GM23248 (cell line): ENCODE results near the gene DNAJC17. TPM values are rescaled to one million over a fixed set of nuclear protein-coding genes. Genes with fewer than 3 reads are reported as not detected.

Experiments
- DNase-seq: peaks from one replicate; pipeline ENCODE4 v3.0.0-alpha.2; 2015
- H2AFZ ChIP-seq: fragments of 200-600 bp; sonication (generic); 2 replicates; pipeline ENCODE4 v1.6.1; 2016; ENCODE audit warnings: antibody characterized with exemption
- H3F3A ChIP-seq: fragments of 200-600 bp; sonication (generic); 2 replicates; pipeline ENCODE4 v1.6.1; 2016; ENCODE audit warnings: mild to moderate bottlenecking, antibody characterized with exemption, mixed run types; ENCODE audit not compliant: insufficient read depth
- H3K27ac ChIP-seq: fragments of 200-600 bp; sonication (generic); 2 replicates; pipeline ENCODE4 v1.5.1; 2016; ENCODE audit warnings: mild to moderate bottlenecking
- H3K27me3 ChIP-seq: fragments of 200-600 bp; sonication (generic); replicated peaks from 2 replicates; pipeline ENCODE4 v1.6.1; 2016; ENCODE audit warnings: mild to moderate bottlenecking; ENCODE audit not compliant: insufficient read depth
- H3K36me3 ChIP-seq: fragments of 200-600 bp; sonication (generic); 2 replicates; pipeline ENCODE4 v1.6.1; 2016; ENCODE audit warnings: low read depth, mild to moderate bottlenecking
- H3K4me1 ChIP-seq: fragments of 200-600 bp; sonication (generic); 2 replicates; pipeline ENCODE4 v1.6.1; 2016; ENCODE audit warnings: mild to moderate bottlenecking; ENCODE audit not compliant: insufficient read depth
- H3K4me2 ChIP-seq: fragments of 200-600 bp; sonication (generic); one replicate; pipeline ENCODE4 v1.6.1; 2016; ENCODE audit warnings: mild to moderate bottlenecking; ENCODE audit not compliant: unreplicated experiment
- H3K4me3 ChIP-seq: fragments of 200-600 bp; sonication (generic); 2 replicates; pipeline ENCODE4 v1.5.1; 2016; ENCODE audit warnings: mild to moderate bottlenecking
- H3K79me2 ChIP-seq: fragments of 200-600 bp; sonication (generic); 2 replicates; pipeline ENCODE4 v1.6.1; 2016; ENCODE audit warnings: mild to moderate bottlenecking; ENCODE audit not compliant: insufficient read depth
- H3K9ac ChIP-seq: fragments of 200-600 bp; sonication (generic); 2 replicates; pipeline ENCODE4 v1.6.1; 2016; ENCODE audit warnings: mild to moderate bottlenecking
- H3K9me2 ChIP-seq: fragments of 200-600 bp; sonication (generic); 2 replicates; pipeline ENCODE4 v1.6.1; 2016; ENCODE audit warnings: mixed run types, mild to moderate bottlenecking, moderate library complexity; ENCODE audit not compliant: insufficient read depth
- H3K9me3 ChIP-seq: fragments of 200-600 bp; sonication (generic); one replicate; pipeline ENCODE4 v1.6.1; 2017; ENCODE audit warnings: low read depth
- H4K20me1 ChIP-seq: fragments of 200-600 bp; sonication (generic); 2 replicates; pipeline ENCODE4 v1.6.0; 2016; ENCODE audit not compliant: insufficient read depth
- EZH2 ChIP-seq: fragments of 200-600 bp; sonication (generic); IDR thresholded peaks from 2 replicates; pipeline ENCODE4 v1.6.1; 2018; ENCODE audit warnings: antibody characterized with exemption, mild to moderate bottlenecking; ENCODE audit not compliant: insufficient read depth, poor library complexity, severe bottlenecking
- EZH2phosphoT487 ChIP-seq: fragments of 200-600 bp; sonication (generic); IDR thresholded peaks from 2 replicates; pipeline ENCODE4 v1.6.1; 2018; ENCODE audit warnings: antibody characterized with exemption, moderate library complexity, mild to moderate bottlenecking, low read depth; ENCODE audit not compliant: insufficient read depth
- WGBS, 2 experiments: methylation state at CpG; one replicate each; pipeline ENCODE4 v1.1.6; 2015 to 2017; ENCODE audit warnings: low lambda C conversion rate in 2 of 2, low coverage in 1 of 2; ENCODE audit errors: missing lambda C conversion rate in 2 of 2; 5-methylcytosine and 5-hydroxymethylcytosine counted together
- in situ Hi-C: fragments of 300-500 bp; cut with MboI; formaldehyde crosslinking; loops from 2 replicates; pipeline ENCODE4 v1.15.0; 2020
- polyA plus RNA-seq: library from polyadenylated mRNA; unstranded; fragments of >200 nt; fragmentation: Nextera tagmentation; extraction: Ambion mirVana; gene quantifications from 2 replicates; pipeline ENCODE4 v1.2.1, GENCODE V29; 2016
- total RNA-seq: library from RNA; depleted of rRNA; stranded (reverse); fragments of >200 nt; shearing (Covaris generic); gene quantifications from 2 replicates; pipeline ENCODE4 v1.2.3, GENCODE V29; 2014

DNAJC17 gene
- total and polyA plus RNA-seq, 2 experiments from 2014 or later = 13.4 to 36.4 TPM

GRCh38 chr15:40793216-40793989 is 13.9 kb downstream of the DNAJC17 start:
- Histone ChIP-seq H4K20me1 (no peaks in the 10 kb centered on the region), H2AFZ (0 out of 2 replicates have a peak overlapping the region, but pooled peaks have one; percentile 11)
- in situ Hi-C loops = no loop called here

GRCh38 chr15:40792394-40792793 is 14.9 kb downstream of the DNAJC17 start:
- in situ Hi-C loops = no loop called here
- WGBS, 2 experiments = 88 to 99% methylated on average over 3 of the region's 3 CpGs

More at GRCh38 chr15:40793216-40793989, 13.9 kb downstream of the DNAJC17 start:
- peak overlapping the region; percentile 29 for H3K4me2 ChIP-seq
- peaks cover 15% of the 10 kb centered on the region for H3F3A ChIP-seq
- peak overlapping the region; percentile 44 for H3K9ac ChIP-seq
- H3K9me2 ChIP-seq = no peaks in the 10 kb centered on the region
- 0 out of 2 replicates have a peak overlapping the region, but pooled peaks have one; percentile 2 for H3K4me3 ChIP-seq
- H3K36me3 ChIP-seq = peaks cover 2% of the 10 kb centered on the region; the same call in 1 of the 2 replicates
- peaks cover 17% of the 10 kb centered on the region for H3K4me1 ChIP-seq
- no peaks in the 10 kb centered on the region for H3K27me3 ChIP-seq
- peak overlapping the region; percentile 65 for H3K27ac ChIP-seq
- peak; percentile 93 for DNase-seq
- no peak for TF ChIP-seq EZH2phosphoT487
- no peak for TF ChIP-seq EZH2
- WGBS, 2 experiments = 17 to 23% methylated on average over 9 of the region's 9 CpGs
- H3K79me2 ChIP-seq = peaks cover 69% of the 10 kb centered on the region
- H3K9me3 ChIP-seq = no peaks in the 10 kb centered on the region

GRCh38 chr15:40790718-40791117 is 16.6 kb downstream of the DNAJC17 start:
- in situ Hi-C loops = no loop called here
- peak overlapping the region; percentile 47 for H3K27ac ChIP-seq
- TF ChIP-seq EZH2 = no peak
- no peak for TF ChIP-seq EZH2phosphoT487
- H3F3A ChIP-seq = peaks cover 32% of the 10 kb centered on the region
- no peaks in the 10 kb centered on the region for H3K27me3 ChIP-seq
- peaks cover 32% of the 10 kb centered on the region for H3K4me1 ChIP-seq
- no peaks in the 10 kb centered on the region for H4K20me1 ChIP-seq
- H3K36me3 ChIP-seq = peaks cover 2% of the 10 kb centered on the region; the same call in 1 of the 2 replicates
- no peak overlapping the region for H2AFZ ChIP-seq
- H3K79me2 ChIP-seq = peaks cover 51% of the 10 kb centered on the region
- H3K9me3 ChIP-seq = no peaks in the 10 kb centered on the region
- H3K9me2 ChIP-seq = no peaks in the 10 kb centered on the region
- no peak overlapping the region for H3K4me3 ChIP-seq
- WGBS, 2 experiments = 38 to 52% methylated on average over 3 of the region's 3 CpGs
- no peak overlapping the region for H3K9ac ChIP-seq
- H3K4me2 ChIP-seq = no peak overlapping the region
- DNase-seq = peak; percentile 44

More at GRCh38 chr15:40792394-40792793, 14.9 kb downstream of the DNAJC17 start:
- peaks cover 23% of the 10 kb centered on the region for H3K4me1 ChIP-seq
- H2AFZ ChIP-seq = no peak overlapping the region
- H3K9me2 ChIP-seq = no peaks in the 10 kb centered on the region
- no peak for DNase-seq
- peaks cover 20% of the 10 kb centered on the region for H3F3A ChIP-seq
- no peak for TF ChIP-seq EZH2
- no peak for TF ChIP-seq EZH2phosphoT487
- H3K27ac ChIP-seq = no peak overlapping the region
- H3K27me3 ChIP-seq = no peaks in the 10 kb centered on the region
- peaks cover 2% of the 10 kb centered on the region; the same call in 1 of the 2 replicates for H3K36me3 ChIP-seq
- H3K4me3 ChIP-seq = no peak overlapping the region
- no peak overlapping the region for H3K9ac ChIP-seq
- peaks cover 60% of the 10 kb centered on the region for H3K79me2 ChIP-seq
- no peaks in the 10 kb centered on the region for H3K9me3 ChIP-seq
- H3K4me2 ChIP-seq = no peak overlapping the region
- H4K20me1 ChIP-seq = no peaks in the 10 kb centered on the region

- H3K27ac ChIP-seq = no peak overlapping the region
- H3K9me3 ChIP-seq = no peaks in the 10 kb centered on the region
- DNase-seq = no peak
- in situ Hi-C loops = no loop called here
- H4K20me1 ChIP-seq = no peaks in the 10 kb centered on the region
- no peak overlapping the region for H3K4me3 ChIP-seq
- TF ChIP-seq EZH2phosphoT487 = no peak
- TF ChIP-seq EZH2 = no peak
- no peak overlapping the region for H2AFZ ChIP-seq
- H3K36me3 ChIP-seq = peaks cover 2% of the 10 kb centered on the region; the same call in 1 of the 2 replicates
- H3K27me3 ChIP-seq = no peaks in the 10 kb centered on the region
- H3K79me2 ChIP-seq = peaks cover 51% of the 10 kb centered on the region
- H3F3A ChIP-seq = peaks cover 32% of the 10 kb centered on the region
- 89 to 92% methylated on average over 8 of the region's 8 CpGs for WGBS, 2 experiments
- peaks cover 32% of the 10 kb centered on the region for H3K4me1 ChIP-seq
- no peak overlapping the region for H3K9ac ChIP-seq
- H3K9me2 ChIP-seq = no peaks in the 10 kb centered on the region
- H3K4me2 ChIP-seq = no peak overlapping the region
These were observed 17.3 kb downstream of the DNAJC17 start for GRCh38 chr15:40789999-40790398.
